Measurements from ENCODE around the gene PDGFA. TPM values are rescaled to one million over a fixed set of nuclear protein-coding genes. Genes with fewer than 3 reads are reported as not detected.

The PDGFA gene
- total RNA-seq, 1 donor from 2014 or later = 53.9 TPM

DNA sequence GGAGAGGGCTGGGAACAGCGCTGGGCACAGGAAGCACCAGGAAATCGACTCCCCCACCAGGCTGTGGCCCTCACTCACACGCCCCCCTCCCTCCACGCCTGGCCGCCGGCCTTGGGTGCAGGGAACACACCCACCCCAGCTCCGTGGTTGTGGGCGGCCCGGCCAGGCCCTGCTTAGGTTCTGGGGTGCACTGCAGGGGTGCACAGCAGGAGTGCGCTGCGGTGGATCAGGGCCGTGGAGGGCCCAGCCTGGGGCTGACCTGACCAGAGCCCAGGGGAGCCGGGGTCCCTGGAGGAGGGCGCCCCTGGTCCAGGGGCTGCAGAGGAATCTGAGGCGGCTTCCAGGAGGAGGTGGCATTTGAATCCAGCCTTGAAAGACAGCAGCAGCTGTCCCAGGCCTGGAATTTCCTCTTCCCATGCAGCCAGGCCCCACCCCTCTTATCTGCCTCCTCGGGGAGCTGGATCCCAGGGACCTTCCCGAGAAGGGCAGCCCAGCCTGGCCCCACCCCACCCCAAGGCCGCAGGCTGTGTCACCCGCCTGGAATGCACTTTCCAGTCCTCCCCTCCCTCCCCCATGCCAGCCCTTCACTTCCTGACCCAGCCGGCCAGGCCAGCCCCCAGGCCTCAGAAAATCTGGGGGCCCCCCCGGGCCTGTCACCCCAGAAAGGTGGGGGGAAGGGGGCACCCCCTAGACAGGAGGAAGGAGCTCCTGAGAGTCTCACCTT lies 18.4 kb upstream of the PDGFA start:
- peak in 1 of 2 donors; percentile 63 for DNase-seq (ENCODE audit: low read depth in 2 of 2)

- no peak for DNase-seq (ENCODE audit: low read depth in 2 of 2)
These were observed 16.6 kb upstream of the PDGFA start for GRCh38 chr7:536231-536630.

DNA sequence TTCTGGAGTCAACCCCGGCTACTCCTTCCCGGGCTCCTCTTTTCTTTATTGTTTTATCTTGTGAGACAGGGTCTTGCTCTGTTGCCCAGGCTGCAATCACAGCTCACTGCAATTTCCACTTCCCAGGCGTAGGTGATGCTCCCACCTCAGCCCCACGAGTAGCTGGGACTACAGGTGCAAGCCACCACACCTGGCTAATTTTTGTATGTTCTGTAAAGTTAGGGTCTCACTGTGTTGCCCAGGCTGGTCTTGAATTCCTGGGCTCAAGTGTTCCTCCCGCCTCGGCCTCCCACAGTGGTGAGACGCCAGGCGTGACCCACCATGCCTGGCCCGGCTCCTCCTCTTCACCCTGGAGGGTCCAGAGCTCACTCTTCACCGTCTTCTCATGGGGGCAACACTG lies 15.3 kb upstream of the PDGFA start:
- no peak for DNase-seq (ENCODE audit: low read depth in 2 of 2)

- no peak for DNase-seq (ENCODE audit: low read depth in 2 of 2)
These were observed 14.4 kb upstream of the PDGFA start for GRCh38 chr7:534075-534474.

DNA sequence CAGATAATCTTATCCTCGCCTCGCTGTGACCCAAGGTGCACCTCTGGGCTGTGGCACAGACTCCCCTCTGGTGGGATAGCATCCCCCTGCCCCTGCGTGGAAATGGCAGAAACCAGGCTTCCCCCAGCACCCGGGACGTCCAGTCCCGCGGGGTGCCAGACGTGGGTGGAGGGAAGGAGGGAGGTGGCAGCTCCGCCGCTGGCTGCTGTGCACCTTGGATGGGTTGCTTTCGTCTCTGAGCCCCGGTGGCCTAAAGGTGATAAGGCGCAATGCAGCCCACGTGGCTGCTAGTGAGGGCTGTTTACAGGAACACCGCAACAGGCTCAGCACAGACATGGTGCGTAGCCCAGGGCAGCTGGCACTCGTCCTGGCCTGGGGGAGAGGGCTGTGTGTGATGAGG lies 13.6 kb upstream of the PDGFA start:
- DNase-seq (ENCODE audit: low read depth in 2 of 2) = no peak

GRCh38 chr7:532379-533143 lies 12.9 kb upstream of the PDGFA start:
- DNase-seq (ENCODE audit: low read depth in 2 of 2) = no peak

DNA sequence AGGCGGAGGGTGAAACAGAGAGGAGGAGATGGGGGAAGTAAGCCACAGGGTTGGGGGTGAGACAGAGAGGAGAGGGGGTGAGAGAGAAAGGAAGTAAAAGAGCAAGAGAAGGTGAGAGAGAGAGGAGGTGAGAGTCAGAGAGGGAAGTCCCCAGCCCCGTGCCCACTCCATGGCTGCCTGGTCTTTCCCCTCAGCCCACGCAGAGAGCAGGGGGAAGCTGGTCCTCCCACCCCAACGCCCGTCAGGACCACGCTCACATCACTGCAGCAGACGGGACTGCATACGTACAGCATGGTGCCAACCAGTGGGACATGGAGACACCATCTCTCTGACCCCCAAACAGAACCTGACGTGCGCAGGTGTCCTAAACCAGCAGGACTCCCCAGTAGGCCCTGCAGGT lies 12.1 kb upstream of the PDGFA start:
- no peak for DNase-seq (ENCODE audit: low read depth in 2 of 2)

DNA sequence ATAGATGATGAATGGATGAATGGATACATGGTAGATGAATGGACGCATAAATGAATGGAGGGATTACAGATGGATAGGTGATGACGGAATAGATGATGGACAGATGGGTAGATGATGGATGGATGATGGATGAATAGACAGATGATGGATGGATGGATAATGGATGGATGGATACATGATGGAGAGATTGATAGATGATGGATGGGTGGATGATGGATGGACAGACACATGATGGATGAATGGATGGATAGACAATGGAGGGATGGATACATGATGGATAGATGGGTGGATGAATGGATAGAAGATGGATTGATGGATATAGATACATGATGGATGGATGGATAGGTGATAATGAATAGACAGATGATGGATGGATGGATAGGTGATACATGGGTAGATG lies 8.8 kb upstream of the PDGFA start:
- DNase-seq (ENCODE audit: low read depth in 2 of 2) = no peak

DNA sequence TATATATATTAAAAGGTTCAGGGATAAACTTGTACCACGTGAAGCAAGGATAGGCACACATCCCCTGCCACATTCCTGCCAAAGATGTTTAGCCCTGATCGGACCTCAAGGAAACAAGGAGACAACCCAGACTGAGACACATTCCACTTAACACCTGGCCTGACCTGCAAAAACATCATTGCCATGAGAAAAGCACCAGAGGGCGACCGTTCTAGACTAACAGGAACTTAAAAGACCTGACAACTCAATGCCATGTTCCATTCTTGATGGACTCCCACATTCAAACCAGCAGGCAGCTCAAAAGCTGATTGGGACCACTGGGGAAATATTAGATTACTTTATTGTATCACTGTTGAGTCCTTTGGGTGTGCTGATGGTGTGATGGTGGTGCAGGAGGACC lies 8.1 kb upstream of the PDGFA start:
- DNase-seq (ENCODE audit: low read depth in 2 of 2) = no peak

GRCh38 chr7:526460-527034 lies 6.9 kb upstream of the PDGFA start:
- DNase-seq (ENCODE audit: low read depth in 2 of 2) = no peak

DNA sequence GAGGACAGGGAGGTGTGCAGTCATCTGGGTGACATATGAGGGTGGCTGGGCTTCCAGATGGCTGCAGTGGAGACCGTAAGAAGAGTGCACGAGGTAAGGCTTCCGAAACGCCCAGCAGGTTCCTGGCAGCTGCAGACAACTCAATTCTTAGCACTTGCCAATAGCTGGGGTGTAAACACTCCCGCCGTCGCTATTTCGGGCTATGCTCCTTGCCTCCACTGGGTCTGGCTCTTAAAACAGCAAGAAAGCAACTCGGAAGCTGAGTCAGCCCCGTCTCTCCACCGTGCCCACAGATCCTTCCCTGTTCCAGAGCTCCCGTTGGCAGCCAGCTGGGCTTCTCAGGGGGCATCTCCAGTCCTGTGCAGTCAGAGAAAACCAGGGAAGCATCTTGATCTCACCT lies 6.1 kb upstream of the PDGFA start:
- DNase-seq (ENCODE audit: low read depth in 2 of 2) = no peak

DNA sequence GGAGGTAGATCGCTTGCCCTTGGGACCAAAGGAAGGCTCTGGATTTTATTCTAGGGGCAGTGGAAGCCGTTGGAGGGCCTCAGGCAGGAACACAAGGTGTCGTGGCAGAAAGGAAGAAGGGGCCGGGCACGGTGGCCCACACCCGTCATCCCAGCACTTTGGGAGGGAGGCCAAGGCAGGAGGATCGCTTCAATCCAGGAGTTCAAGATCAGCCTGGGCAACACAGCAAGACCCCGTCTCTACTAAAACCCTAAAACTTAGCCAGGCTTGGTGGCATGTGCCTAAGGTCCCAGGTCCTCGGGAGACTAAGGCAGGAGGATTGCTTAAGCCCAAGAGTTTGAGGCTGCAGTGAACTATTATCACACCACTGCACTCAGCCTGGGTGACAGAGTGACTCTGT lies 5.2 kb upstream of the PDGFA start:
- no peak for DNase-seq (ENCODE audit: low read depth in 2 of 2)

- no peak for DNase-seq (ENCODE audit: low read depth in 2 of 2)
These were observed 4.0 kb upstream of the PDGFA start for GRCh38 chr7:523347-524336.

DNA sequence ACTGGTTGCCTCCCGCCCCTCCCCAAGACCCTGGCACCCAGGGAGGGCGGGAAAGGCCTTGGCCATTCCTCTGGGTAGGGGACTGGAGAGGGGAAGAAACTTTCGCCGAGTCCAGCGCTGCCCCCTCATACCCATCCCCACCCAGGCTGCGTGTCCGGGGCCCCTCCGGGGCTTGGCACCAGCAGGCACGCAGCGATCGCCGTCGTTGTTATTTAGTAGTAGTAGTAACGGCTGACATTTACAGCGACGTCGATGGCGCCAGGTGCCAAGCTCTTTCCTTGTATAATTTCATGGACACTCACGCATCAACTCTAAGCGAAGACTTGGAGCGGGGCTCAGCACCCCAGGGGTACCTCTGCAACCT lies 3.3 kb upstream of the PDGFA start:
- DNase-seq (ENCODE audit: low read depth in 2 of 2) = no peak

GRCh38 chr7:522071-522950 lies 2.7 kb upstream of the PDGFA start:
- DNase-seq (ENCODE audit: low read depth in 2 of 2) = peak in 1 of 2 donors; percentile 64

- DNase-seq (ENCODE audit: low read depth in 2 of 2) = peak in 1 of 2 donors; percentile 51
These were observed 1.8 kb upstream of the PDGFA start for GRCh38 chr7:521221-522070.

DNA sequence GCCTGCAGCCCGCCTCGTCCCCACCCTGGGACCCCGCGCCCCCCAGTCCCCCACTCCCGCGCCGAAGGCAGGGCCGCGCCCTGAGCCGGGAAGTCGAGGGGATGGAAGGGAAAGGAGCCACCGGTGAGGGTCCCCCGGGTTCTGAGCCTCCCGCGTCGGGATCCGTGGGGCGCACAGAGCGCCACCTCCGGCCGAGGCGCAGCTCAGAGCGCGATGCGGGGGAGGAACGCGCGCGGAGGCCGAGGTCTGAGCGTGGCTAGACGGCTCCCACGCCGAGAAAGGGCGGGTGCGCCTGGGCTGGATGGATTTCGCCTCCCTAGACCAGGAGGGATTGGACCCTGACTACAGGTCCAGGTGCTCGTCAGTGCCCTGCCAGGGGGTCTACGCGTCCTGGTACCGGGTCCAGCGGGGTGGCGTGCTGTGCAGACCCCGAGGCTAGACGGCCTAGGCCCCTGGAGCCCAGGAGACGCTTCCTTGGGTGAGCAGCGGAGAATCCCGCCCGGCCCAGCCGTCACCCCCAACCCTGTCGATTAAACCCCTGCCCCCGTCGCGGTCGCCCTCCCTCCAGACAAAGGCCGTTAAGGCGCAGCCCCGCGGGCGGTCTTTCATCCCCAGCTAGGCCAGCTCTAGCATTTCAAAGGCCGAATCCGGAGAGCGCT lies 986 bp upstream of the PDGFA start:
- DNase-seq (ENCODE audit: low read depth in 2 of 2) = peak in 1 of 2 donors; percentile 35

DNA sequence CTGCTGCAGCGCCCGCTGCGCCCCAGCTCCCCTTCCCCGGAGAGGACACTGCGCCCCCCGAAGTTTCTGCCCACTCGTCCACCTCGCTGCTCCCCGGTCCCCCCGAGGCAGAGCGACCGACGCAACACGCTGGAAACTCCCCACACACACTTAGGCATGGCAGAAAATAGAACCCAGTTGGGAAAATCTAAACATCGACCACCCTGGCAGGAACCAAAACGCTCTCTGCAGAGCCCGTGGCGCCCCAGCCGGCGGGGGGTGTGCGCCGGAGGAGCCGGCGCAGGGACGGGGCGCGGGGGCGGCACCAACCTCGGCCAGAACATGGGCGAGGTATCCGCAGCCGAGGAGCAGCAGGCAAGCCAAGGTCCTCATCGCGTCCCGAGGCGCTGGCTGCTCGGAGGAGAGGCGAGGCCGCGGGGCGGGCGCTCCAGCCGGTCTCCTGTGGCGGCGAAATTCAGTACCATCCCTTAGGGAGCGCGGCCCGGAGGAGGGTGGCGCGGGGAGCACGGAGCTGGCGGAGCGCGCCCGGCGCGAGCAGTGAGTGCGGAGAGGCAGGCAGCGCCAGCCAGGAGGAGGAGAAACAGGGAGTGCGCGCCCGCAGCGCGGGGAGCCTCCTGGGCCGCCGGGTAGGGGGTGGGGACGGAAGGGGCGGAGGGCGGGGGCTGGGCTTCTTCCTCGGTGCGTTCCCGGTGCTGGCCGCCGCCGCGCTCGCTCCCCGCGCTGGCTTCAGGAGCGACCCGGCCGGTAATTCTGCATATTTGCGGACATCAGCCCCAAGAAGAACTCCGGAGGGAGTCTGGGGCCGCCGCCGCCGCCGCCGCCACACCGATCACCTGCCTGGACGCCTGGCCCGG lies 789 bp downstream of the PDGFA start:
- DNase-seq (ENCODE audit: low read depth in 2 of 2) = peak; percentile 57 to 90

All from dermis microvascular lymphatic vessel endothelial cell (primary cell).